A673 (cell line): ENCODE measurements around the gene MYH3.

ENCODE experiments used
- EZH2 ChIP-seq: fragments of 200-600 bp; sonication (generic); IDR thresholded peaks from 2 replicates; pipeline ENCODE4 v1.6.1; 2017; ENCODE audit warnings: borderline replicate concordance, low read depth, mild to moderate bottlenecking, mixed read lengths, antibody characterized with exemption, low read length; ENCODE audit not compliant: poor library complexity, severe bottlenecking
- TF ChIP-seq, protein P1 (sequence below): fragments of 300-800, 200-600 bp; sonication (generic); conservative IDR thresholded peaks from 2 replicates; pipeline ENCODE4 v1.5.1; 2017; ENCODE audit warnings: low read depth, mild to moderate bottlenecking, antibody characterized with exemption, low read length, moderate library complexity, mixed read lengths

DNA sequence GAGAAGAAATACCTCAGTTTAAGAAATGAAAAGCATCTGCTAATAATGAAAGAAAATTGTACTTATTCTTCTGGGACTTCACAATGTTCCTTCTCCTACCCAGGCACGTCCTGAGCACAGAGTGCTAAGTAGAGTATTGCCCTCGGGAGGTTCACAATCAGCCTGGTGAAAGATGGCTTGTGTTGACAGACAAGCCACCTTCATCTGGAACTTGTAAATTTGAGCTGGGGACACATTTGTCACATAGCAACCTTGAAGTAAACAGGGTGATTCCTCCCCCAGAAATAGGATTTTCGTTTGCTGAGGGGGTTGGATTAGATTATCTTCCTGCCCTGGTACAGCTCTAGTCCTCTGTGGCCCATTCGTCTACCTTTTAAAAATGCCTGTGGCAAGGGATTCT, 73.3 kb downstream of the MYH3 start:
- TF ChIP-seq, protein P1, sequence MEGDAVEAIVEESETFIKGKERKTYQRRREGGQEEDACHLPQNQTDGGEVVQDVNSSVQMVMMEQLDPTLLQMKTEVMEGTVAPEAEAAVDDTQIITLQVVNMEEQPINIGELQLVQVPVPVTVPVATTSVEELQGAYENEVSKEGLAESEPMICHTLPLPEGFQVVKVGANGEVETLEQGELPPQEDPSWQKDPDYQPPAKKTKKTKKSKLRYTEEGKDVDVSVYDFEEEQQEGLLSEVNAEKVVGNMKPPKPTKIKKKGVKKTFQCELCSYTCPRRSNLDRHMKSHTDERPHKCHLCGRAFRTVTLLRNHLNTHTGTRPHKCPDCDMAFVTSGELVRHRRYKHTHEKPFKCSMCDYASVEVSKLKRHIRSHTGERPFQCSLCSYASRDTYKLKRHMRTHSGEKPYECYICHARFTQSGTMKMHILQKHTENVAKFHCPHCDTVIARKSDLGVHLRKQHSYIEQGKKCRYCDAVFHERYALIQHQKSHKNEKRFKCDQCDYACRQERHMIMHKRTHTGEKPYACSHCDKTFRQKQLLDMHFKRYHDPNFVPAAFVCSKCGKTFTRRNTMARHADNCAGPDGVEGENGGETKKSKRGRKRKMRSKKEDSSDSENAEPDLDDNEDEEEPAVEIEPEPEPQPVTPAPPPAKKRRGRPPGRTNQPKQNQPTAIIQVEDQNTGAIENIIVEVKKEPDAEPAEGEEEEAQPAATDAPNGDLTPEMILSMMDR = no peak
- no peak for TF ChIP-seq EZH2
